GM23248 (cell line): ENCODE measurements around the gene METTL14.

Experiments used
- EZH2 ChIP-seq: fragments of 200-600 bp; sonication (generic); IDR thresholded peaks from 2 replicates; pipeline ENCODE4 v1.6.1; 2018; ENCODE audit warnings: antibody characterized with exemption, mild to moderate bottlenecking; ENCODE audit not compliant: insufficient read depth, poor library complexity, severe bottlenecking
- EZH2phosphoT487 ChIP-seq: fragments of 200-600 bp; sonication (generic); IDR thresholded peaks from 2 replicates; pipeline ENCODE4 v1.6.1; 2018; ENCODE audit warnings: antibody characterized with exemption, moderate library complexity, mild to moderate bottlenecking, low read depth; ENCODE audit not compliant: insufficient read depth

DNA sequence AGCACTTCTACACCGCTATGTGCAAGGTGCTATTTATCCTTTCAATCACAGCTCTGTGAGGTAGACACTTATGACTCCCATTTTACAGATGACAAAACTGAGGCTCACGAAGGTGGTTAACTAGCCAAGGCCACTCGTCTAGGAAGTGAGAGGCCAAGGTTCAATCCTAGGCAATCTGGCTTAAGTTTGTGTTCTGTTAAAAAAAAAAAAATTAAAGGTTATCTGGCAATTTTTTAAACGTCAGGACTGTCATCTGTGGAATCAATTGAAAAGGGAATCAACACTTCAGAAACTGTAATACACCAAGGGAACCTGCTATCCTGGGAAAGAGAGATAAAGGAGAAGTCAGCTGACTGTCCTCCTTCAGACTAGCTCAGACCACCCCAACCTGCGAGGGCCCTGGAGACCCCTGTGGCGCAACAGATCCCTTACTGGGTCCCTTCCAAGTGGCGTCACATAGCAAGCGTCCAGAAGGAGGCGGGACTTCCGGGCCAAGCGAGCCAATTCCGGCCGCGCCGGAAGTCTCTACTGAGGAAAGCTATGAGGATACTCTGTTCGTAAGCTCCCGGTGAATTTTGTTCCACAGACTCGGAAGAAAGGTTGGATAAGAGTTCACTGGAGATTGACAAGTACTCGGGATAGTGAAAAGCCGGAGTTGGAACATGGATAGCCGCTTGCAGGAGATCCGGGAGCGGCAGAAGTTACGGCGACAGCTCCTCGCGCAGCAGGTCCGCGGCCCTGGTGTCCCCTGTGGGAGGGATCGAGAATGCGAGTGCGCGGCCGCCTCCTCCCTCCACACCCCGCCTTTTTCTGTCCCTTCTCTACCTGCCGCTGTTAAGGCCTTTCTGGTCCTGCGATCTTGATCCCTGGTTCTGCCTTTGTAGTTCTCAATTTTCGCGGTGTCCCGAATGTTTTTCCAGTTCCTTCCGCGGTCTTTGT, at the start of gene METTL14:
- TF ChIP-seq EZH2phosphoT487 (no peak), EZH2 (no peak)
